Measurements from ENCODE around the gene TNRC6B.

TNRC6B gene

GRCh38 chr22:40241200-40241763 is 63.6 kb downstream of the TNRC6B start:
- DNase-seq = no peak

DNA sequence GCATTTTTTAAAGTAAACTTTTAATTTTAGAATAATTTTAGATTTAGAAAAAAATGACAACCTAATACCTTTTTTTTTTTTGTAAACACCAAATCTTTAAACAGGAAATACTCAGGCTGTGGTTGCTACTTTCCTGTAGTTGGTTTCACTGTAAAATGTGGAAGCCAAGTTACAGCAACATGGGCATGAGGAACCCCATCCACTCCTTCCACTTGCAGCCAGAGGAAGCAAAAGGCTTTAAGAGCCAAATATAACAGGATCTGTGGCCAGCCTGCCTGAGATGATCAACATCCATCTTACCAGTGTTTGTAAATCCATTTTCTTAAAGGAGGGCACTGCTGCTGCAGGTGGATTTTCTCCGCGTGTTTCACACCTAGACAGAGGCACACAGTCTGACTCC is 66.2 kb downstream of the TNRC6B start:
- no peak for DNase-seq

DNA sequence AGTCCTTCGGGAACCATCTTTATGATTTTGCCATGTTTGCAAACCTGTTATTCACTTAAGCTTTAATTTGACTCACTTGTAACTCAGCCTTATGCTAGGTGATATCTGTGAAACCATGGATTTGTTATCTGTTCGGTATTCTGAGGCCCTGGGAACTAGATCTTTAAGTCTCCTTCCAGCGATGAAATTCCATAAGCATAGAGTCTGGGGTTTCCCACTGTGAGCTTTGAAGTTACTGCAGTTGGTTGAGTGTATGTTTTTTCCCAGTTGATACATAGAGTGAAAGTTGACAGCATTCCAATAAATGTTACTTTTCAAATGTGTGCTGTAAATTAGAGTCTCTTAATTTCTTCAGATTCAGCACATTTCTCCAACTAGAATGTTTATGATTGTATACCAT is 66.9 kb downstream of the TNRC6B start:
- no peak for DNase-seq

DNA sequence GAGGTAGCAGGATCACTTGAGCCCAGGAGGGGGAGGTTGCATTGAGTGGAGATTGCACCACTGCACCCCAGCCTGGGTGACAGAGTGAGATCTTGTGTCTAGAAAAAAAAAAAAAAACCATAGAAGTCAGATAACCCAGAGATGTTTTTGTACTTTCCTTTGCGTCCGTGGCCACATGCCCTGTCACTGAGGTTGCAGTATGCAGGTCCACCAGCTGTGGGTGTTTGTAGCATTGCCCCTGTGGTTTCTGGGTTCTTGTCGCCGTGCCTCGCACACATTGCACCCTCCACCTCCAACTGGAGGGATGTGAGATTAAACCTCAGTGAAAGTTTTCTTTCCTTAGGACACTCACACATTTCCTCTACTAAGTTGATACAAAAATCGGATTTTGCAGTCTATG is 70.3 kb downstream of the TNRC6B start:
- DNase-seq = no peak

GRCh38 chr22:40249286-40249685 is 71.6 kb downstream of the TNRC6B start:
- no peak for DNase-seq

GRCh38 chr22:40250608-40251007 is 72.9 kb downstream of the TNRC6B start:
- DNase-seq = no peak

DNA sequence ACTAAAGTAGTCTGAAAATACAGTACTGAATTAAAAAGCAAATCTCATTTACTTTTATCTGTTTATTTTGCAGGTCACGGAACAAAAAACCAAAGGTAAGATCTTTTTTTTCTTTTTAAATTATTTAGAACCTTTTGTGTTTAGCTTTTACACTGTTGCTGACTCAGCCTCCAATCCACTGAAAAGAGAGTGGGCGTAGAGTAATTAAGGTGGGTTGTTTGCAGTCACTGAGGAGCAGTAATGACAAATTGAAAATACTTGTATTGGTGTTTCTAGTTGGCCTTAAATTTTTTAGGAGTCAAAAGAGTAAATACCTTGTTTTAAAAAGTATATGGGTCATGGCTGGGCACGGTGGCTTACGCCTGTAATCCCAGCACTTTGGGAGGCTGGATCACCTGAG is 73.4 kb downstream of the TNRC6B start:
- no peak for DNase-seq

GRCh38 chr22:40252146-40252545 is 74.4 kb downstream of the TNRC6B start:
- no peak for DNase-seq

DNA sequence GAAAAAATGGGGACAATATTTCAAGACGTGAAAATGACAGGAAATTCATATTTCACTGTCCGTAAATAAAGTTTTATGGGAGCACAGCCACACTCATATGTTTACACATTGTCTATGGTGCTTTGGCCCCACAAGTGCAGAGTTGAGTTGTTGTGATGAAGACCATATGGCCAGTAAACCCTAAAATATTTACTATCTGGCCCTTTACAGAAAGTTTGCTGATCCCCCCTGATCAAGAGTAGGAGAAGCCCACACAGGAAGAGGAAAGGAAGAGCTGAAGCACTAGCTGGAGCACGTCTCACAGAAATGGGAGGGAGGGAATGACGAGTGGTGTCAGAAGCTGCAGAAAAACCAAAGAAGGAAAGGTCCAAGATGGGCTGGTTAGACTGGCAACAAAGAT is 78.8 kb downstream of the TNRC6B start:
- no peak for DNase-seq

DNA sequence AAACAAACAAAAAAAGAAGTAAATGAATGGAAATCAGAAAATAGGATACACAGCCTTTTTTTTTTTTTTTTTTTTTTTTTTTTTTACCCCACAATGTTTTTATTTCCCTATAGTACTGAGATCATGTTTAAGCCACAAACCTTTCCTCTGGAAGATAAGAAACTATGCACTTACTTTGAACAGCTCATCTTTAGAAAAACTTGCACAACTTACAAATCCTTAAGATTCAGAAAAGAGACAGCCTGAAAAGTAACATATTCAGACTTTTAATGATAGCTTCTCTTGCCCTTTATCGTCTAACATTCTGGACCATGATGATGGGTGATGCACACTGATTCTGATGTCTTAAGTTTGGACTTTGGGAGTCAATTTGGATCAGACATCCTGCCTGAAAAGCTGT is 80.3 kb downstream of the TNRC6B start:
- no peak for DNase-seq

GRCh38 chr22:40258501-40258915 is 80.8 kb downstream of the TNRC6B start:
- no peak for DNase-seq

- no peak for DNase-seq
Observed at GRCh38 chr22:40261783-40262182, 84.1 kb downstream of the TNRC6B start.

DNA sequence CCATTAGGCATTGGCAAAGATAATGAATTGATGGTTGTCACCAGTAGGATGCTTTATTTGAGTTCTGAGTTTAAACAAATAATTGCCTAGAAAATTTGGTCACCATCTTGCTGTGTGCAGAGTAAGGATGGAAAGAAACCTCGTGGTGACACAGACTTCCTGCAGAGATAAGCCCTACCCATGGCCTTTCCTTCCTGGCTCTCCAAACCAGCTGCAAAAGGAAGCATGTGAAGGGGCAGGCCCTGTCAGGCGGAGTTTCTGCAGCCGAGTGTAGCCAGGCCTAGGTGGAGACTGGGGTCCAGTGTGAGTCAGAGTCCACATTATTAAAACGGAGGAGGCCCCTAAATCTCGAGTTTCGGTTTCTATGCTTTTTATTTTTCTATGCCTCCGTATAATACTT is 85.5 kb downstream of the TNRC6B start:
- DNase-seq = no peak

- no peak for DNase-seq
Observed at GRCh38 chr22:40265783-40266182, 88.1 kb downstream of the TNRC6B start.

GRCh38 chr22:40270031-40270430 is 92.3 kb downstream of the TNRC6B start:
- DNase-seq = no peak

- no peak for DNase-seq
Observed at GRCh38 chr22:40270748-40271373, 93.1 kb downstream of the TNRC6B start.

- no peak for DNase-seq
Observed at GRCh38 chr22:40271440-40271839, 93.7 kb downstream of the TNRC6B start.

- no peak for DNase-seq
Observed at GRCh38 chr22:40273319-40273718, 95.6 kb downstream of the TNRC6B start.

DNA sequence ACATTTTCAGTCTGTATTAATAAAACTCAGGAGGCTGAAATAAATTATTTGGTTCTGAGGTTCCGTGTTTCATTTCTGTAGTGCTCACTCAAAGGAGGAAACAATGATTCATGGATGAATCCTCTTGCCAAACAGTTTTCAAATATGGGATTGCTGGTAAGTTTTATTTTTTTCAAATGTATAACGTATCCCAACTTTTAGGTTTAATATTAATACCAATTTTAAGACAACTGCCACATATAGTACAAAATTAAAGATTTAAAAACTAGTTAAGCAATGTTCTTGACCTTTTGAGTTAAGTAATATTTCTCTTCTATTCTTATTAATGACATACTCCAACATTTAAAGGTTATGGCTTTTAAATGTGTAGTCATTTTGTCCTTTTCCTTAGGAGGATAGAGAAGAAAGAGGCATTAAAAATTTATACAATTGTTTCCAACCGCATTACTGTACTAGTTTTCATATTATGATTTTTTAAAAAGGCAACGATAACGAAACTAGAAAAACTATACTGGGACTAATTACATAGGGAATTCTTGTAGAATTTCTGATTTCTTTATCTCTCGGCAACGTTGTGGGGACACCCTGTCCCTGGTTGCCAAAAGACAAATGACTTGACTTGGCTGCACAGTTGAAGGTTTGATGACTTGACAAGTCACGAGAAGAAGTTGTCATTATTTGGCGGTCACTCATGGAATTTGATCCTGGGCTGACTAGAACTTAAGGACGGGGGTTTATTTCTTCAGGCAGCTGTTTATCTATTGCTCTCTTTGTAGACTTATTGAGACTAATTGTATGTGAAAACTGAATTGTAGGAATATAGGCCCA is 99.5 kb downstream of the TNRC6B start:
- DNase-seq = no peak

DNA sequence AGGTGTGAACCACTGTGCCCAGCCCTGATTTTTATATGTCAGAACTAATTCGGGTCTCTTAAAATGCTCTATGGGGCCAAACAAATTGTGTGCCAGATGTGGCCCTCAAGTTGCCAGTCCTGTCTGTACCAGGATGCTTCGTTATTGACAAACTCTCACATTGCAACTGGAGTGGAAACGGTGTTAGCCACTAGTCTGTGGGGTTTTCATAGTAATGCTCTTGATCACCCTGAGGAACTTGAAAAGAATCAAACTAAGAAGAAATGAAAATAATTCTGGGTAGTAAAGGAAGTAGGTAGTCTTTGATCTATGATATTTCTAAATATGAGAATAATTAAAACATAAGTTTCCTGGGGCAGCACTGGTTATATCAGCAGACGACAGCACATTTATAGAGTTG is 101.3 kb downstream of the TNRC6B start:
- no peak for DNase-seq

- DNase-seq = no peak
Observed at GRCh38 chr22:40281717-40282116, 104.0 kb downstream of the TNRC6B start.

- DNase-seq = no peak
Observed at GRCh38 chr22:40285513-40285912, 107.8 kb downstream of the TNRC6B start.

DNA sequence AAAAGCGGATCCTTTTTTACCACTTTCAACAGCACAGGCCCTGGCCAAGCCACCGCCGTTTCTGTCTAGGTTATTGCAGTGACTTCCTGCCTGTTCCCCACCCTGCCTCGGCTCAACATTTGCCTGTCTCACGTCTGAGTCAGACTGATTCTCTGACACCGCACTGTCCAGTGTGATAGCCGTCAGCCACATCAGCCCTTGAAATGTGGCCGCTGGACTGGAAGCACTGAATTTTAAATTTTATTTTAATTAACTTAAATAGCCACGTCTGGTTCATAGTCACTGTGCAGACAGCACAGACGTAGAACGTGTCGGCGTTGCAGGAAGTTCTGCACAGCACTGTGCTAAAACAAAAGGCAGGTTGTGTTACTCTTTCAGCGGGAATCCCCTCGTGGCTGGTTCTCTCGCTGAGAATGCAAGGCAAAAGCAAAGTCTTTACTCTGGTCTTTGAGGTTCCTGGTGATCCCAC is 112.3 kb downstream of the TNRC6B start:
- peak; percentile 63 for DNase-seq

- DNase-seq = no peak
Observed at GRCh38 chr22:40290516-40290915, 112.8 kb downstream of the TNRC6B start.

All from activated CD4-positive, CD25-positive, alpha-beta regulatory T cell treated with anti-CD3 and anti-CD28 coated beads, Interleukin-2, amount 50 U/mL, for 72 hours (primary cell).